Suprapubic skin (tissue), 4 donors: Measurements from ENCODE around the gene RNF121. TPM values are rescaled to one million over a fixed set of nuclear protein-coding genes. Genes with fewer than 3 reads are reported as not detected.
A peak's percentile ranks its signal among the peaks of the same experiment; 100 is the strongest.
"Not testable (repeated sequence)": the region's sequence is repeated elsewhere in the genome, so short reads cannot be mapped to it uniquely, and the experiment has no call there.

Experiments used
- DNase-seq, 2 donors: peaks; one replicate each; pipeline ENCODE4 v3.0.0-alpha.2; 2019; ENCODE audit warnings: low spot score in 2 of 2
- H3K27ac ChIP-seq: fragments of 200-600 bp; sonication (generic); one replicate; pipeline ENCODE4 v1.5.1; 2019
- H3K27me3 ChIP-seq: fragments of 200-600 bp; sonication (generic); one replicate; pipeline ENCODE4 v1.5.1; 2019
- H3K36me3 ChIP-seq: fragments of 200-600 bp; sonication (generic); one replicate; pipeline ENCODE4 v1.5.1; 2019
- H3K4me1 ChIP-seq: fragments of 200-600 bp; sonication (generic); one replicate; pipeline ENCODE4 v1.5.1; 2019
- H3K4me3 ChIP-seq: fragments of 200-600 bp; sonication (generic); one replicate; pipeline ENCODE4 v1.5.1; 2019; ENCODE audit warnings: mild to moderate bottlenecking
- H3K9me3 ChIP-seq: fragments of 200-600 bp; sonication (generic); one replicate; pipeline ENCODE4 v1.5.1; 2019
- CTCF ChIP-seq, 2 donors: fragments of 200-600 bp in 1 of 2; fragments of 450-650 bp in 1 of 2; sonication (generic) in 1 of 2; IDR thresholded peaks; one replicate each; pipeline ENCODE4 v1.5.1; 2016 to 2019; ENCODE audit warnings: antibody characterized with exemption in 2 of 2, mild to moderate bottlenecking in 1 of 2, moderate library complexity in 1 of 2
- EP300 ChIP-seq: sonication (generic); formaldehyde crosslinking; IDR thresholded peaks from one replicate; pipeline ENCODE4 v1.6.1; 2017; ENCODE audit warnings: antibody characterized with exemption
- POLR2A ChIP-seq, 2 donors: fragments of 450-650 bp; IDR thresholded peaks; one replicate each; pipeline ENCODE4 v1.6.1; 2017; ENCODE audit warnings: antibody characterized with exemption in 2 of 2, mild to moderate bottlenecking in 2 of 2, moderate library complexity in 2 of 2
- POLR2AphosphoS5 ChIP-seq, 3 donors: sonication (generic); formaldehyde crosslinking; IDR thresholded peaks; one replicate each; pipeline ENCODE4 v1.6.1; 2017; ENCODE audit warnings: antibody characterized with exemption in 3 of 3
- WGBS: methylation state at CpG from one replicate; pipeline ENCODE4 v1.1.5; 2018; 5-methylcytosine and 5-hydroxymethylcytosine counted together
- total RNA-seq, 4 donors: library from RNA; depleted of rRNA; stranded (reverse); fragments of >200 nt; gene quantifications; one replicate each; pipeline ENCODE4 v1.1.0, GENCODE V29; 2016

RNF121 gene
- 10 to 100 TPM; 19.6 to 36.0 (median 26.3) TPM for total RNA-seq

- Histone ChIP-seq H3K4me3 (peak within 1 kb of the TSS; percentile 73), H3K27me3 (no peaks in the 10 kb centered on the region), H3K36me3 (no peaks in the 10 kb centered on the region), H3K9me3 (no peaks in the 10 kb centered on the region), H3K4me1 (peaks cover 35% of the 10 kb centered on the region), H3K27ac (peak within 1 kb of the TSS; percentile 88)
- no peak for TF ChIP-seq EP300
- peak in 1 of 3 donors; percentile 8 for TF ChIP-seq POLR2AphosphoS5 (IDR thresholded peaks at IDR 0.05)
- no peak for TF ChIP-seq CTCF (IDR thresholded peaks at IDR 0.05)
- TF ChIP-seq POLR2A (IDR thresholded peaks at IDR 0.05): no peak
- under 1% methylated on average over 32 of the region's 32 CpGs for WGBS
- peak; percentile 98 to 99 for DNase-seq
These were observed at the start of gene RNF121 for GRCh38 chr11:71928737-71929443. Gene RNF121 (plus strand): TSS chr11:71929046. CDS start chr11:71929062, 16 bp downstream.

DNA sequence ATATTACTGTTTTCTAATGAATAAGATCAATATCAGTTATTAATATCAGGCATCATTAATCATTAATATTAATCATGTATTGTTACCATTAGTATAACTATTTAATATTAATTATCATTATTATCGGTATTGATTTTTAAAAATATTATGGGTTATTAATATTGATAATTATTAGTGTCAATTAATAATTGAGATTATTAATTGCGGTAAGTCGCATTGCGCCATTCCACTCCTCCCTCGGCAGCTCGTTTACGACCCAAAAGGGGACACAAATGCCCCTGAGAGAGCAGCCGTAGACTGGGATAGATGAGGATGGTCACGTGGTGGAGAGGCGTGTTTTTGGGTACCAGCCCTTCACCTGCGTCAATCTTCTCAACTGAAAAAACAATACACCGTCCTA, 43.0 kb upstream of the RNF121 start:
- H3K27ac ChIP-seq, H3K9me3 ChIP-seq, DNase-seq, H3K4me3 ChIP-seq, H3K36me3 ChIP-seq, H3K27me3 ChIP-seq, H3K4me1 ChIP-seq: not testable (repeated sequence)
- WGBS: 97% methylated on average over 12 of the region's 12 CpGs

GRCh38 chr11:71888335-71889010, 40.4 kb upstream of the RNF121 start:
- not testable (repeated sequence) for H3K27ac ChIP-seq, H3K36me3 ChIP-seq, H3K4me1 ChIP-seq, H3K9me3 ChIP-seq, H3K27me3 ChIP-seq, DNase-seq, H3K4me3 ChIP-seq
- WGBS: 95% methylated on average over 14 of the region's 14 CpGs

GRCh38 chr11:71889181-71889872, 39.5 kb upstream of the RNF121 start:
- not testable (repeated sequence) for DNase-seq, H3K27ac ChIP-seq, H3K27me3 ChIP-seq, H3K4me3 ChIP-seq, H3K9me3 ChIP-seq, H3K4me1 ChIP-seq, H3K36me3 ChIP-seq
- 79% methylated on average over 13 of the region's 14 CpGs for WGBS

- no peak overlapping the region for H3K27ac ChIP-seq
- H3K4me1 ChIP-seq: no peaks in the 10 kb centered on the region
- no peaks in the 10 kb centered on the region for H3K27me3 ChIP-seq
- no peak for DNase-seq
- no peaks in the 10 kb centered on the region for H3K36me3 ChIP-seq
- no peak overlapping the region for H3K4me3 ChIP-seq
- WGBS: 95% methylated on average over 12 of the region's 12 CpGs
- no peaks in the 10 kb centered on the region for H3K9me3 ChIP-seq
- TF ChIP-seq POLR2AphosphoS5 (IDR thresholded peaks at IDR 0.05): no peak
- TF ChIP-seq EP300: no peak
- TF ChIP-seq POLR2A (IDR thresholded peaks at IDR 0.05): no peak
- no peak for TF ChIP-seq CTCF (IDR thresholded peaks at IDR 0.05)
These were observed 32.9 kb upstream of the RNF121 start for GRCh38 chr11:71895961-71896360.

DNA sequence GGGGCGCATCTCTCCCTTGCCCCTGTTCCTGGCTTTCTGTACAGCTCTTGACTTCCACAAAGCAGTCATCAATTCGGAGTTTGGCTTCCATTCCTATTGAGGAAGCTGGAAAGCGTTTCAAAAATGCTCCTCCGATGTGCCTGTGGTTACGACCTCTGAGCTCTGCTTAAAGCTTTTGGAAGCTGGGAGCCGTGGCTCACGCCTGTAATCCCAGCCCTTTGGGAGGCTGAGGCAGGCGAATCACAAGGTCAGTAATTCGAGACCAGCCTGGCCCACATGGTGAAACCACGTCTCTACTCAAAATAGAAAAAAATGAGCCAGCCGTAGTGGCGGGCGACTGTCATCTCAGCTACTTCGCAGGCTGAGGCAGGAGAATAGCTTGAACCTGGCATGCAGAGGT, 27.7 kb upstream of the RNF121 start:
- H3K4me3 ChIP-seq, H3K27me3 ChIP-seq, H3K27ac ChIP-seq, H3K9me3 ChIP-seq, H3K4me1 ChIP-seq, DNase-seq, H3K36me3 ChIP-seq: not testable (repeated sequence)
- 84% methylated on average over 14 of the region's 14 CpGs for WGBS

DNA sequence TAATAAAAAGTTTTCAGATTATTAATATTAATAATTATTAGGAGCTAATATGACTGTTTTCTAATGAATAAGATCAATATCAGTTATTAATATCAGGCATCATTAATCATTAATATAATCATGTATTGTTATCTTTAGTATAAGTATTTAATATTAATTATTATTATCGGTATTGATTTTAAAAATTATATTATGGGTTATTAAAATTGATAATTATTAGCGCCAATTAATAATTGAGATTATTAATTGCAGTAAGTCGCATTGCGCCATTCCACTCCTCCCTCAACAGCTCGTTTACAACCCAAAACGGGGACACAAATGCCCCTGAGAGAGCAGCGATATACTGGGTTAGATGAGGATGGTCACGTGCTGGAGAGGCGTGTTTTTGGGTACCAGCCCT, 20.6 kb upstream of the RNF121 start:
- H3K4me3 ChIP-seq: no peak overlapping the region
- no peak for DNase-seq
- H3K36me3 ChIP-seq: peaks cover 18% of the 10 kb centered on the region

DNA sequence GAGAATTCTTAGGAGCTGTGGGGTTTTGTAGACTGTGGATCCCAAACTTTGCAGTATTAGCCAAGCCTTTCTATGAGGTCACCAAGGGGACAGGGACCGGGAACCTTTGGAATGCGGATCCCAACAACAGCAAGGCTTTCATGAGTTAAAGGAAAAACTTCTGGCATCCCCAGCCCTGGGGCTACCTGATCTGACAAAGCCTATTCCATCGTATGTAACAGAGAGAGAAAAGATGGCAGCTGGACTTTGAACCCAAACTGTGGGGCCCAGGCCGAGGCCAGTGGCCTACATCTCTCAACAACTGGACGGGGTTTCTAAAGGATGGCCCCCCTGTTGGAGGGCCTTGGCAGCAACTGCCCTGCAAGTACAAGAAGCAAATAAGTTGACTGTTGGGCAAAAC, 18.1 kb upstream of the RNF121 start:
- peaks cover 34% of the 10 kb centered on the region for H3K36me3 ChIP-seq
- H3K27me3 ChIP-seq, H3K9me3 ChIP-seq, H3K4me3 ChIP-seq, H3K27ac ChIP-seq, H3K4me1 ChIP-seq, DNase-seq: not testable (repeated sequence)
- 71% methylated on average over 5 of the region's 5 CpGs for WGBS

More for the DNA sequence above, 20.6 kb upstream of the RNF121 start:
- no peak for TF ChIP-seq POLR2AphosphoS5 (IDR thresholded peaks at IDR 0.05)
- no peak for TF ChIP-seq EP300
- no peak for TF ChIP-seq CTCF (IDR thresholded peaks at IDR 0.05)
- no peak for TF ChIP-seq POLR2A (IDR thresholded peaks at IDR 0.05)
- H3K27ac ChIP-seq: no peak overlapping the region
- H3K9me3 ChIP-seq: no peaks in the 10 kb centered on the region
- no peaks in the 10 kb centered on the region for H3K4me1 ChIP-seq
- 94% methylated on average over 9 of the region's 9 CpGs for WGBS
- no peaks in the 10 kb centered on the region for H3K27me3 ChIP-seq

DNA sequence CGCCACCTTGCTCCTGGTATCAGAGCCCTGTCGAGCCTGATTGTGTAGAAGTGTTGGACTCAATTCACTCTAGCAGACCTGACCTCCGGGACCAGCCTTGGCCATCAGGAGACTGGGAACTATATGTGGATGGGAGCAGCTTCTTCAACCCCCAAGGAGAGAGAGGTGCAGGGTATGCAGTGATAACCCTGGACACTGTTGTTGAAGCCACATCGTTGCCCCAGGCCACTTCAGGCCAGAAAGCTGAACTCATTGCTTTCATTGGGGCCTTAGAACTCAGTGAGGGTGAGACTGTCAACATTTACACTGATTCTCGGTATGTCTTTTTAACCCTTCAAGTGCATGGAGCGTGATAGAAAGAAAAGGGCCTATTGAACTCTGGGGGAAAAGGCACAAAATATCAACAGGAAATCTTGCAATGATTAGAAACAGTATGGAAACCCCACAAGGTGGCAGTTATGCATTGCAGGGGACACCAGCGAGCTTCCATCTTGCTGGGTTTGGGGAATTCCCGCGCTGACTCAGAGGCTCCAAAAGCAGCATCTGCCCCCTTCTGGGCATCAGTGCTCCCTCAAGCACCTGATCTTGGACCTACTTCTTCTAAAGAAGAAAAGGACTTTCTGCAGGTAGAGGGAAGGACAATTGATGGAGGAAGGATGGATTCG, 17.4 kb upstream of the RNF121 start:
- 81% methylated on average over 10 of the region's 10 CpGs for WGBS
- H3K36me3 ChIP-seq: peaks cover 41% of the 10 kb centered on the region
- H3K27me3 ChIP-seq: not testable (repeated sequence)

More for the DNA sequence above, 17.4 kb upstream of the RNF121 start:
- not testable (repeated sequence) for H3K4me3 ChIP-seq, H3K27ac ChIP-seq, H3K9me3 ChIP-seq, DNase-seq, H3K4me1 ChIP-seq
